NCI-H146 (cell line): ENCODE data around the gene GPR68.
"Not testable (repeated sequence)": the region's sequence is repeated elsewhere in the genome, so short reads cannot be mapped to it uniquely, and the experiment has no call there.

Source experiments
- DNase-seq: peaks from one replicate; lab custom pipeline; 2025; lab: John Stamatoyannopoulos, UW

The GPR68 gene

GRCh38 chr14:91190853-91191252, 53.7 kb downstream of the GPR68 start:
- no peak for DNase-seq

DNA sequence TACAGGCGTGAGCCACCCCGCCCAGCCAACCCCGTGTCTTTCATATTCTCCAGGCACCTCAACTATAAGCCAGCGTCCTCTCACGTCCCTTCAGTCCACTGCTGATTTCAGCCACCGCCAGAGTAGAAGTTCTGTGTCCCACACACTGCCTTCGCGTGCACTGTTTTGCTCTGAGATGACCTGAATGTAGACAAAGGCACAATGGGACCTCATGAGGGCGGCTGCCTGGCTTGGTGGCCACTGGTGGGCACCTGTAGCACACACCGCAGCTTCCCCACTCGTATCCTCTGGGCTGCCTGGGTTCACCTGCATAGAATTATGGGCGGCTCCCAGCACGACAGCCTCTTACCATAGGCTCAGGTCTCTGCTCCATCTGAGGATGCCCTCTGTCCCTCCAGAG, 57.2 kb downstream of the GPR68 start:
- no peak for DNase-seq

DNA sequence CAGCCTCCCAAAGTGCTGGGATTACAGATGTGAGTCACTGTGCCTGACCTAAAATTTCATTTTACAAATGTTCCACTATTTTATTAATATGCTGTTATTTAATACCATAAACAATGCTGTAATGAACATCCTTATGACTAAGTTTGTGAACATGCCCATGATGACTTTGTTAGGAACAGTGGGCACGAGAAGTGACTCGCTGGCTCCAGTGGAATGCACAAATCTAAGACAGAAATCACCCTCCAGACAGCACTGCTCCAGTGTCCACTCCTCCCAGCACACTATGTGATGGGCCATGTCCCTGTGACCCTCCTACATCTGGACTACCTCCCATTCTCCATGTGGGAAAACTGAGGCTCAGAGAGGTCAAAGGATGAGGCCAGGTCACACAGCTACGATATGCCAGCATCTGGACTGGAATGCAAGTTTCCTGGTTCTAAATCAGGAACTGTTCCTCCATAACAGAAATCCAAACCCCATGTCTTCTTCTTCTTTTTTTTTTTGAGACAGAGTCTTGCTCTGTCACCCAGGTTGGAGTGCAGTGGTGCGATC, 57.9 kb downstream of the GPR68 start:
- no peak for DNase-seq

- DNase-seq, result no peak
Measured at GRCh38 chr14:91185721-91186120, 58.8 kb downstream of the GPR68 start.

GRCh38 chr14:91184559-91184958, 59.9 kb downstream of the GPR68 start:
- no peak for DNase-seq

DNA sequence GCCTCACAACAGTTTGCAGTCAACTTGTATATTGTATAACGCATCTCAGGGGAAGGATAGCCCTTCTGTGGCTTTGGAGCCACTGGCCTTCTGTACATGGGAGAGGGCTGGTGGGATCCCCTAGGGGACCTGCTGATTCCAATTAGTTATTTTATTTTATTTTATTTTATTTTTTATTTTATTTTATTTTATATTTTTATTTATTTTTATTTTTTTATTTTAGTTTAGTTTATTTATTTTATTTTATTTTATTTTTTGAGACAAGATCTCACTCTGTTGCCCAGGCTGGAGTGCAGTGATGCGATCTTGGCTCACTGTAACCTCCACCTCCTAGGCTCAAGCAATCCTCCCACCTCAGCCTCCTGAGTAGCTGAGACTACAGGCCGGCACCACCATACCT, 61.8 kb downstream of the GPR68 start:
- not testable (repeated sequence) for DNase-seq
